ENCODE measurements around the gene NLRC5.

- TF ChIP-seq CTCF (IDR thresholded peaks at IDR 0.05): peak; percentile 54 to 97 (median 70)
- no peak for TF ChIP-seq POLR2A (IDR thresholded peaks at IDR 0.05)
- TF ChIP-seq EP300 (IDR thresholded peaks at IDR 0.05): peak in 1 of 2 donors; percentile 58
These were observed 24.9 kb upstream of the NLRC5 start for GRCh38 chr16:56964243-56965148.

All from tibial nerve (tissue), 4 donors.